ENCODE measurements around the gene KRTAP16-1. TPM values are rescaled to one million over a fixed set of nuclear protein-coding genes. Genes with fewer than 3 reads are reported as not detected.
"Not testable (repeated sequence)": the region's sequence is repeated elsewhere in the genome, so short reads cannot be mapped to it uniquely, and the experiment has no call there.

Gene KRTAP16-1
- total RNA-seq, 1 donor from 2014 or later, result not detected

GRCh38 chr17:41304091-41304490 lies 5.0 kb downstream of the KRTAP16-1 start:
- no peak for DNase-seq (ENCODE audit: low spot score in 2 of 2)
- no peak for FAIRE-seq

DNA sequence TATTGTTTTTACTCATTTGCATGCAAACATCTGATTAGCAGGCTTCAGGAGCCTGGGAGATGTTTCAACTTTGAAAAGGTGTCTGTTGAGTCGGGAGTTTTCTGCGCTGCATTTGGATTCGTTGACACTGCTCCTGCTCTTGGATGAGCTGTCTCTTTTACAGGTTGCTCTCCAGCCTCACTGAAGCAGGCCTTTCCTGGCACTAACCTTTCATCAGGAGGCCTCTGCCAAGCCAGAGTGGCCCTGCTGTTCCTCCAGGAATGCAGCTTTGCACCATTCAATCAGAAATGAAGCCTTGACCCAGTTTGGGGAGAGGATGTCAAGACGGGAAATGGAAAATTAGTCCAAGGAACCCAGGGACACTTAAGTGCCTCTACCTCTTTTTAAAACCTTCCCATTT lies 6.1 kb downstream of the KRTAP16-1 start:
- no peak for DNase-seq (ENCODE audit: low spot score in 2 of 2)
- no peak for FAIRE-seq

GRCh38 chr17:41301916-41302901 lies 6.9 kb downstream of the KRTAP16-1 start, which contains the start of gene KRTAP29-1:
Gene KRTAP29-1 (minus strand): TSS chr17:41302851. CDS start chr17:41302851, 0 bp downstream.
- DNase-seq (ENCODE audit: low spot score in 2 of 2), result no peak
- no peak for FAIRE-seq

DNA sequence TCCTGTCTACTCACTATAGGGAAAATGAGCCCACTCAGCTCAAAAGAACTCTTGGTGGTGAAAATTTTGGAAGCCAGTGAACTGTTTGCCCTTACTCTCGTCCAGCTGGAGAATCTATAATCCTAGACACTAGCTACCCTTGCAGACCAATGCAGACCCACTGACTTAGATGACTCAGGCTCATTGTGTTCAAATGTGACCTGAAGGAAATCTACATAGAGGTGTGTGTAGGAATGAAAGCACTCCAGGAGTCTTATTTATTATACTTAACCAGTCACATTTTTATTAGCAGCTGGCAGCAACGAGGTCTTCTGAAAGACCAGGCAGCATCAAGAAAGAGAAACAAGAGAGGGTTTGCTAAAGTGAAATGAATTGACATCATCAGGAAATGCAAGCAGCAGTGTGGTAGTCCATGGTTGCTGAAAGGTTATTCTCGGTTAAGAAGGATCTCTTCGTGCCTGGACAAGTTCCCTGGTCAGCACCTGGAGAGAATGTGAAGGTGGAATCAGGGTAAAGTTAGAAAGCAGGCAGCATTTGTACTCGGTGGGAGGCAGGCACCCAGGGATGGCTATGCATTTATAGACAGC lies 7.8 kb downstream of the KRTAP16-1 start:
- no peak for DNase-seq (ENCODE audit: low spot score in 2 of 2)
- FAIRE-seq, result no peak

GRCh38 chr17:41298458-41299135 lies 10.5 kb downstream of the KRTAP16-1 start:
- DNase-seq (ENCODE audit: low spot score in 2 of 2) (no peak), FAIRE-seq (no peak)

DNA sequence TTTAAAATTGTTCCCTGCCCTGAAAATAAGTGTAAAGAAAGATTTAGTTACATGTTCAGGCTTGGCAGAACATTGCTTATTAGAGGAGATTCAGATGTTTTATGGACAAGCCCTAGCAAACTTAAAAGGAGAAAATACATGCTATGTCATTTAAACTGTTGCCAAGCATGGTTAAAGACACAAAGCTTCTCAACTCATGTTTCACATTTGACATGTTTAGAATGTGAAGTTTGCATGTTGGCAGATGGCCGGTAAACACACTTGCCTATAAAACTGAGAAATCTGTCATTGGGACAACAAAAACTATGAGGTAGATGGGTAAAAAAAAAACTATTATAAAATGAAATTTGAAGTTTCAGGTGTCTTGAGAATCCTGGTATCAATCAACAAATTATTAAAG lies 12.3 kb downstream of the KRTAP16-1 start:
- DNase-seq (ENCODE audit: low spot score in 2 of 2), result no peak
- no peak for FAIRE-seq

- DNase-seq (ENCODE audit: low spot score in 2 of 2) (no peak), FAIRE-seq (no peak)
These were observed 15.1 kb downstream of the KRTAP16-1 start for GRCh38 chr17:41294016-41294415.

DNA sequence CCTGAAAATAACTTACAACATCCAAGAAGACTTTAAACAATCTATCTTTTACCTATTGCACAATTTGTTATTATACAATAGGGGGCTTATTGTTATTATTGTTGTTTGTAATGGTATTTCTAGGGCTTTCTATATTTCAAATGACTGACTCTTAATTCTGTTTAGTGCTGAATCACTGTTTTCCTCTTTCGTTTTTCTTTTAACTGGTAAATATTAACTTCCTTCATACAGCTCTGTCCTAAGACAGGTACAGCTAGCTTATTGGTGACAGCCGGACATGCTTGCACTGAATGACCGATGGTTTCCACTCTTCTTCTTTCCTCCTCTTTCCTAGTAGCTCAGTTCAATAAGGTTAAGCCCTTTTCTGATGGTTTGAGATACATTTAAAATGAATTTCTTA lies 22.1 kb downstream of the KRTAP16-1 start:
- FAIRE-seq (no peak), DNase-seq (ENCODE audit: low spot score in 2 of 2) (no peak)

- FAIRE-seq (no peak), DNase-seq (ENCODE audit: low spot score in 2 of 2) (no peak)
These were observed 24.6 kb downstream of the KRTAP16-1 start for GRCh38 chr17:41284546-41284945.

GRCh38 chr17:41284043-41284442 lies 25.1 kb downstream of the KRTAP16-1 start:
- FAIRE-seq, result no peak
- DNase-seq (ENCODE audit: low spot score in 2 of 2), result no peak

GRCh38 chr17:41278176-41278955 lies 30.7 kb downstream of the KRTAP16-1 start:
- DNase-seq (ENCODE audit: low spot score in 2 of 2) (no peak), FAIRE-seq (no peak)

- not testable (repeated sequence) for FAIRE-seq; DNase-seq (ENCODE audit: low spot score in 2 of 2)
These were observed 33.4 kb downstream of the KRTAP16-1 start, which contains the start of gene KRTAP9-7 for GRCh38 chr17:41275648-41276190. Gene KRTAP9-7 (plus strand): TSS chr17:41275698. CDS start chr17:41275698, 0 bp downstream.

- FAIRE-seq (no peak), DNase-seq (ENCODE audit: low spot score in 2 of 2) (no peak)
These were observed 37.3 kb downstream of the KRTAP16-1 start for GRCh38 chr17:41271858-41272257.

DNA sequence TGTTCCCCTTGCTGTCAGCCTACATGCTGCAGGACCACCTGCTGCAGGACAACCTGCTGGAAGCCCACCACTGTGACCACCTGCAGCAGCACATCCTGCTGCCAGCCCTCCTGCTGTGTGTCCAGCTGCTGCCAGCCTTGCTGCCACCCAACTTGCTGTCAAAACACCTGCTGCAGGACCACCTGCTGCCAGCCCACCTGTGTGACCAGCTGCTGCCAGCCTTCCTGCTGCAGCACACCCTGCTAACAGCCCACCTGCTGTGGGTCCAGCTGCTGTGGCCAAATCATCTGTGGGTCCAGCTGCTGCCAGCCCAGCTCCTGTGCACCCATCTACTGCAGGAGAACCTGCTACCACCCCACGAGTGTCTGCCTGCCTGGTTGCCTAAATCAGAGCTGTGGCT lies 37.8 kb downstream of the KRTAP16-1 start:
- DNase-seq (ENCODE audit: low spot score in 2 of 2); FAIRE-seq: not testable (repeated sequence)

GRCh38 chr17:41267711-41268110 lies 41.4 kb downstream of the KRTAP16-1 start:
- FAIRE-seq, result no peak
- no peak for DNase-seq (ENCODE audit: low spot score in 2 of 2)

DNA sequence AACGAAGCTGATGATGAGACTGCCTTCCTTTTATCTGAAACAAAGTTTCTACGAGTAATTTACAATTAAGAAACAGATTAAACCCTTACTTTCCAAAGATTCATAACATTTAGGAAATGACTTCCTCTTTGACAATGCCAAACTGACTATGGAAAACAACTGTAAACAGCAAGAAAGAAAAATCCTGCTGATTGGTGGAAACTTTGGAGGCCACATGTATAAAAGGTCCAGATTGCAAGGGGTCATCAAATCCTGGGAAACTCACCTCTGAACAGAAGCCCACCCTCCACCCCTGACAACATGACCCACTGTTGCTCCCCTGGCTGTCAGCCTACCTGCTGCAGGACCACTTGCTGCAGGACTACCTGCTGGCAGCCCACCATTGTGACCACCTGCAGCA lies 44.0 kb downstream of the KRTAP16-1 start, which contains the start of gene KRTAP9-6:
TSS of gene KRTAP9-6 (plus strand) at position 301 of the 400 bp plus-strand sequence. CDS start at position 301, 0 bp downstream.
- no peak for DNase-seq (ENCODE audit: low spot score in 2 of 2)
- FAIRE-seq, result no peak

DNA sequence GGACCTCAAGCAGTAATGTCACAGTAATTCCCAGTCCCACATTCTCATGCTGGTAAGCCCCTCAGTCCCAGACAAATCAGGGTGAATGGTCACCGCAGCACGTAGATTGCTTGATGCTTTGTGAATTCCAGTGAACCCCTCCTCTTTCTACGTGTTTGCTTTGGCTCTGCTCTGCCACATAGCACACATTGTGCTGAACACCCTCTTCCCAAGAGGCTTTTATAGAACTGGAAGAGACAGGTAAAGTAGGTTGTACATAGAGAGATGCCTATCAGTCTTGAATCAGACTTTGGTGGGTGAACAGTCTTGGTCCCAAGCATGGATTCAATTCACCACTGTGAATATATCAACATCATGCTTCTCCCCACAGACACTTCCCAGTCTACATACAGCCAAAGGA lies 44.5 kb downstream of the KRTAP16-1 start:
- DNase-seq (ENCODE audit: low spot score in 2 of 2), result no peak
- FAIRE-seq, result no peak

DNA sequence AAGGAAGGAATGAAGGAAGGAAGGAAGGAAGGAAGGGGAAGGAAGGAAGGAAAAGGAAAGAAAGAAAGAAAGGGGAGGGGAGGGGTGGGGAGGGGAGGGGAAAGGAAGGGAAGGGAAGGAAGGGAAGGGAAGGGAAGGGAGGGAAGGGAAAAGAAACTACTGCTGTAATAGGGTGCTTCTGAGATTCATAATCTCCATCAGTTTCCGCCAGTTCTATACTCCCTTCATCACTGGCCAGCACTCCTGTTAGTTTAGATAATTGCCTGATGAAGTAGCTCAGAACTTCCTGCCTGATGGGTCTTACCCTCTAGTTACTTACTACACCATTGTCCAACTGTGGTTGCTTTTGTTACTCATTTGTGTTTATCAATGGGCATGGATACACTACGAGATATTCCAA lies 45.9 kb downstream of the KRTAP16-1 start:
- DNase-seq (ENCODE audit: low spot score in 2 of 2) (no peak), FAIRE-seq (no peak)

DNA sequence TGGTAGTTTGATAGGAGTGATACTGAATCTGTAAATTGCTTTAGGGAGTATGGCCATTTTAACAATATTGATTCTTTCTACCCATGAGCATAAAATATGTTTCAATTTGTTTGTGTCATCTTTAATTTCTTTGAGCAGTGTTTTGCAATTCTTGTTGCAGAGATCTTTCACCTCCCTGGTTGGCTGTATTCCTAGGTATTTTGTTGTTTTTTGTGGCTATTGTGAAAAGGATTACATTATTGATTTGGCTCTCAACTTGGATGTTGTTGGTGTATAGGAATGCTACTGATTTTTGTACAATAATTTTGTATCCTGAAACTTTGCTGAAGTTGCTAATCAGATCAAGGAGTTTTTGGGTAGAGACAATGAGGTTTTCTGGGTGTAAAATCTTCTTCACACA lies 50.7 kb downstream of the KRTAP16-1 start:
- FAIRE-seq (no peak), DNase-seq (ENCODE audit: low spot score in 2 of 2) (no peak)
